ENCODE results near the gene MARCOL. TPM values are rescaled to one million over a fixed set of nuclear protein-coding genes. Genes with fewer than 3 reads are reported as not detected.

Gene MARCOL, protein sequence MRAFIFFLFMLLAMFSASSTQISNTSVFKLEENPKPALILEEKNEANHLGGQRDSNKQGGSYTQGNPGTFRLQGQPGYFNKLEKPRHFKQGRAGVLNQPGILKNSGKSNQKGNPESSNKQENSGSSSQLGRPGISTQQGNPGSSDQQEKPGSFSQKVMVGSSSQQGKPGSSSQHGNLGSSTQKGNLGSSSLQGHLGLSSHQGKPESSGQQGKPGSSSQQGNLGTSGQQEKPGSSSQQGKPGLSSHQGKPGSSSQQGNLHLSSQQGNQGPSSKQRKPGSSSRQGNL
- total RNA-seq = not detected

DNA sequence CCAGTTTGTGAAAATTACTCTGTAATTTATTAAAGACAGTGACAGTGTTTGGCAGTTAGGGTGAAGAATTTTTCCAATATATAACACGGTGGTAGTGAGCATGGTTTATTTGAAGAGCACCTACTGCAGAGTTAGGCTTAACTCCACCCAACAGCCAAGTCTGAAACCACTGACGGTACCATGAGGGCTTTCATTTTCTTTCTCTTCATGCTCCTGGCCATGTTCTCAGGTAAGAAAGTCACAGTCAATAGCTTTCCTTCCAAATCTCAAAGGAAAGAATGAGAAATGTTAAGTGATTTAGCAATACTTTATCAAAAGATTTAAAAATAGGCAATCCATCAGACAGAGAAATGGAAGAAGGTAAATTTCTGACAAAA, at the start of gene MARCOL:
TSS of gene MARCOL (plus strand) at position 108 of the 377 bp plus-strand sequence. CDS start at position 181, 73 bp downstream.
- H3K4me1 Mint-ChIP-seq = no peaks in the 10 kb centered on the region
- DNase-seq = no peak
- H3K27me3 Mint-ChIP-seq = peaks cover 6% of the 10 kb centered on the region
- intact Hi-C loops (cut with DNase I, micrococcal nuclease) = no loop called here
- H3K4me3 Mint-ChIP-seq = no peak within 1 kb of the TSS
- no peak for ATAC-seq
- ChIA-PET CTCF (no interaction called here), POLR2A (no interaction called here)
- no peaks in the 10 kb centered on the region for H3K9me3 Mint-ChIP-seq (ENCODE audit: low read depth)
- no peaks in the 10 kb centered on the region for H3K36me3 Mint-ChIP-seq (ENCODE audit: low read depth)
- no peak within 1 kb of the TSS for H3K27ac Mint-ChIP-seq

- Mint-ChIP-seq H3K27me3 (peaks cover 13% of the 10 kb centered on the region), H3K4me1 (peaks cover 7% of the 10 kb centered on the region), H3K36me3 (ENCODE audit: low read depth) (no peaks in the 10 kb centered on the region), H3K4me3 (no peak overlapping the region), H3K9me3 (ENCODE audit: low read depth) (no peaks in the 10 kb centered on the region), H3K27ac (no peak overlapping the region)
- ChIA-PET POLR2A (no interaction called here), CTCF (interaction anchor here (0.8 to 1.3 kb wide), 2 partner anchors 8 to 12 kb away, joined by 3 to 4 read pairs; no protein-coding TSS in a partner anchor)
- no peak for DNase-seq
- no peak for ATAC-seq
- intact Hi-C loops (cut with DNase I, micrococcal nuclease) = no loop called here
Observed at GRCh38 chr5:148191010-148191409, 47.3 kb upstream of the MARCOL start.

DNA sequence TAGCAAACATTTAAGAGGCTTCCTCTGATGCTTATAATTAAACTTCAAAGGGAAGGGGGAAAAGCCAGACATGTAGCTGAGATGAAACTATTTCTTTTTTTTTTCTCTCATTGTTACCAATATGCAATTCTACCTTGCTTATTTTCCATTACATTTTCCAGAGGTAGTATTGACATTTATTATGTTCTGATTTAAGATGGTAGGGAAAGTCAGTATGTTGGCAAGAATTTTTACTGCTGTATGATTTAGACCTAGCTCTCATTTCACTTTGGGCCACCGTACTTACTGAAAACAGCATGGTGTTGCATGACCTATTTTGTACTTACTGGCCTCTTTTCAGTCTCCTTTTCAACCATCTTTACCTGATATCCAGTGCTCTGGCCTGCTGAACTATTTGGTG, 45.1 kb upstream of the MARCOL start:
- H3K36me3 Mint-ChIP-seq (ENCODE audit: low read depth) = no peaks in the 10 kb centered on the region
- no peak overlapping the region for H3K27ac Mint-ChIP-seq
- ATAC-seq (no peak), DNase-seq (no peak)
- ChIA-PET CTCF (no interaction called here), POLR2A (no interaction called here)
- no peaks in the 10 kb centered on the region for H3K9me3 Mint-ChIP-seq (ENCODE audit: low read depth)
- intact Hi-C loops (cut with DNase I, micrococcal nuclease) = no loop called here
- H3K27me3 Mint-ChIP-seq = peaks cover 9% of the 10 kb centered on the region
- H3K4me3 Mint-ChIP-seq = no peak overlapping the region
- H3K4me1 Mint-ChIP-seq = no peaks in the 10 kb centered on the region

DNA sequence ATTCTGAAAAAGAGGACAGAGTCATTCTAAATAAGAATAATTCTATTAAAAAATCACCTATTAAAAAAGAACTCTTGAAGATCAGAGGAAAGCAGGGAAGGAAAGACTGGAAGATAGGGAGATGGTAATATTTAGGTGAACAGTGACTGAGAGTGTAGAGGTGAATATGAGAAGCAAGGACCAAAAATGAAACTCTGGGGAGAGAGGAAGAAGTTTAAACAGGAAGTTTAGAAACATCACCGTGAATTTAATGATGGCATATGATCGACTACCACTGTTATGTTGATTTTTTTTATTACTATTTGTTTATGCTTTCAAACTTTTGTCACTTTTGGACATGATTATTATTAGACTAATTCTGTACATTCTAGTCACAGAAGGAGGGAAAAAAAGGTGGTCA, 37.2 kb upstream of the MARCOL start:
- H3K4me3 Mint-ChIP-seq = no peak overlapping the region
- H3K9me3 Mint-ChIP-seq (ENCODE audit: low read depth) = no peaks in the 10 kb centered on the region
- ChIA-PET CTCF (no interaction called here), POLR2A (no interaction called here)
- no peak overlapping the region for H3K27ac Mint-ChIP-seq
- H3K27me3 Mint-ChIP-seq = peaks cover 17% of the 10 kb centered on the region
- intact Hi-C loops (cut with DNase I, micrococcal nuclease) = no loop called here
- DNase-seq (no peak), ATAC-seq (no peak)
- no peaks in the 10 kb centered on the region for H3K4me1 Mint-ChIP-seq
- H3K36me3 Mint-ChIP-seq (ENCODE audit: low read depth) = no peaks in the 10 kb centered on the region

DNA sequence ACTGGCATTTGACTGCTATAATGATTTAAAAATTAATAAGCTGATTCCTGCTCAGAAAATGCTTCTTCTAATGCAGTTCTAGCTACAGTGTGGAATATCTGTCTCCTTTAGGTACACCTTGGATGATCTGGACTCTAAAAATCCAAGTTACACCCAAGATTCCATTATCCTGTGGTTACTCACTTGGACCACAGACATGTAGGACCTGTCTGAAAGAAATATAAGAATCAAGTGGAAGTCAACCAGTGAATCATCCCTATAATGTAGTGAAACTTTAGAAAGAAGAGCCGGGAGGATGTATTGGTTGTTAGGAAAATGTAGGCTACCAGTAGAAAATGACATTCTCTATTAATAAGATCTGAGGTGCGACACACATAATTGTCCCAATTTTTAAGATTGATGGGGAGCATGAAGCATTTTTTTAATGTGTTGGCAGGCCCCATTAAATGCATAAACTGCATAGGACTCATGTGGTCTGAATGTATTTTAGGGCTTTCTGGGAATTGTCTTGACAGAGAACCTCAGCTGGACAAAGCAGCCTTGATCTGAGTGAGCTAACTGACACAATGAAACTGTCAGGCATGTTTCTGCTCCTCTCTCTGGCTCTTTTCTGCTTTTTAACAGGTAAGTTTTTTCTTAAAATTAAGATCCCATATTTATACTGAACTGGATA, 35.7 kb upstream of the MARCOL start, which contains the start of gene SPINK6:
TSS of gene SPINK6 (plus strand) at position 512 of the 673 bp plus-strand sequence. CDS start at position 567, 55 bp downstream.
- Mint-ChIP-seq H3K27me3 (peaks cover 19% of the 10 kb centered on the region), H3K27ac (no peak within 1 kb of the TSS), H3K36me3 (ENCODE audit: low read depth) (no peaks in the 10 kb centered on the region), H3K9me3 (ENCODE audit: low read depth) (no peaks in the 10 kb centered on the region), H3K4me1 (no peaks in the 10 kb centered on the region), H3K4me3 (no peak within 1 kb of the TSS)
- CTCF ChIA-PET = no interaction called here
- POLR2A ChIA-PET = no interaction called here
- DNase-seq (no peak), ATAC-seq (no peak)
- intact Hi-C loops (cut with DNase I, micrococcal nuclease) = no loop called here

DNA sequence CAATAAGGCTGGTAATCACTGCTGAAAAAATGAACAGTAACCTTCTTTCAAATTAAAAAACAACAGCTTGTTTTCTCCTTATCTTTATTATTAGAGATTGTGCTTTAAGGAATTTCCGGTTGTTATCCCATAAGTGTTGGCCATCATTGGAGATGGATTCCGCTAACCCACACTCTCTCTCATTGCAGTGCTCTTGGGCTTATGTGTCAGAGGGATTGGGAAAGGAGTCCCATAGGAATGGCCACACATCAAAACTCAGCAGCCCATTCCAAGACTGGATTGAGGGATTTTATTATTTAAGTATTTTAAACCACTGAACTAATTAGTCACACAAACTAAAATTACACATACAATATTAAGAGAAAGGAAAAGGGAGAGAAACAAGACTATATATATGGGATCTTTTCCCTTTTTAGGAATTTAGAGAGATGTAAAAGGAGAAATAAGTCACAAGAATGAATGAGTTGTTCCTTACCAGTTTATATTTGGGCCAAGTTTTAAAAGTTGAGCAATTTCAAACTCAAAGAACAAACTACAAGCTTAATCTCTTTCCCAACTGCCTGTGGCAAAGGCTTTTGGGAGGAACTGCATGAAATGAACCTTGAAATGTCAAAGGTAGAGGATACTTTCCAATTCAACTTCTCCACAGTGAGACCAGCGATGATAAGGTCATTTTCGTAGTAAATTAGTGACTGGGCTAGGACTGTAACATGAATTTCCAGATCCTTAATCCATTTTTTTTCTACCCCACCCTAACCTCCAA, 33.1 kb upstream of the MARCOL start:
- DNase-seq = no peak
- CTCF ChIA-PET = no interaction called here
- Mint-ChIP-seq H3K9me3 (ENCODE audit: low read depth) (no peaks in the 10 kb centered on the region), H3K36me3 (ENCODE audit: low read depth) (no peaks in the 10 kb centered on the region), H3K27ac (no peak overlapping the region), H3K4me1 (no peaks in the 10 kb centered on the region), H3K4me3 (no peak overlapping the region), H3K27me3 (peaks cover 10% of the 10 kb centered on the region)
- POLR2A ChIA-PET = no interaction called here
- no peak for ATAC-seq
- intact Hi-C loops (cut with DNase I, micrococcal nuclease) = no loop called here

DNA sequence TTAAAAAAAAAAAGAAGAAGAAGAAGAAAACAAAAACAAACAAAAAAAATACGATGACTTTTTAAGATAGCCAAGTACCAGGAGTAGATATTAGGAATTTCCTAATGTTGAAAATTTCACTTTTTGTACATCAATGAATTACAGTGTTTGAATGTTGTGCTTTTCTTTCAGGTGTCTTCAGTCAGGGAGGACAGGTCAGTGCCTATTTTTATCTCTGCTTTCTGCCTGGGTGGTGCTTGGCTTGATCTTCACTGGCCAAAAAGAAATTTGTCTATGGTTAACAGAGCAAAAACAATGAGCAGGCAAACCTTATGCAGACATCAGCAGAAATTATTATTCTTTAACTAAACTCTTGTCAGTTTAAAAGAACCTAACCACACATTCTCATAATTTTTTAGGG, 32.5 kb upstream of the MARCOL start:
- H3K27ac Mint-ChIP-seq = no peak overlapping the region
- H3K9me3 Mint-ChIP-seq (ENCODE audit: low read depth) = no peaks in the 10 kb centered on the region
- peaks cover 10% of the 10 kb centered on the region for H3K27me3 Mint-ChIP-seq
- ATAC-seq (no peak), DNase-seq (no peak)
- ChIA-PET CTCF (no interaction called here), POLR2A (interaction anchor here (0.7 kb wide), 1 partner anchor 1790 kb away, joined by 3 read pairs; no protein-coding TSS in a partner anchor)
- no peaks in the 10 kb centered on the region for H3K36me3 Mint-ChIP-seq (ENCODE audit: low read depth)
- H3K4me1 Mint-ChIP-seq = no peaks in the 10 kb centered on the region
- intact Hi-C loops (cut with DNase I, micrococcal nuclease) = no loop called here
- no peak overlapping the region for H3K4me3 Mint-ChIP-seq

GRCh38 chr5:148206620-148207019, 31.7 kb upstream of the MARCOL start:
- no peak for ATAC-seq
- Mint-ChIP-seq H3K4me1 (no peaks in the 10 kb centered on the region), H3K4me3 (no peak overlapping the region), H3K27me3 (peaks cover 7% of the 10 kb centered on the region), H3K36me3 (ENCODE audit: low read depth) (no peaks in the 10 kb centered on the region), H3K27ac (no peak overlapping the region), H3K9me3 (ENCODE audit: low read depth) (no peaks in the 10 kb centered on the region)
- ChIA-PET CTCF (no interaction called here), POLR2A (no interaction called here)
- intact Hi-C loops (cut with DNase I, micrococcal nuclease) = no loop called here
- DNase-seq = no peak

GRCh38 chr5:148208226-148208625, 30.1 kb upstream of the MARCOL start:
- DNase-seq = no peak
- no peak for ATAC-seq
- Mint-ChIP-seq H3K27ac (no peak overlapping the region), H3K9me3 (ENCODE audit: low read depth) (no peaks in the 10 kb centered on the region), H3K27me3 (peaks cover 4% of the 10 kb centered on the region), H3K4me3 (no peak overlapping the region), H3K4me1 (no peaks in the 10 kb centered on the region), H3K36me3 (ENCODE audit: low read depth) (no peaks in the 10 kb centered on the region)
- intact Hi-C loops (cut with DNase I, micrococcal nuclease) = no loop called here
- POLR2A ChIA-PET = no interaction called here
- CTCF ChIA-PET = interaction anchor here (1.2 kb wide), 1 partner anchor 167 kb away, joined by 7 read pairs; no protein-coding TSS in a partner anchor

DNA sequence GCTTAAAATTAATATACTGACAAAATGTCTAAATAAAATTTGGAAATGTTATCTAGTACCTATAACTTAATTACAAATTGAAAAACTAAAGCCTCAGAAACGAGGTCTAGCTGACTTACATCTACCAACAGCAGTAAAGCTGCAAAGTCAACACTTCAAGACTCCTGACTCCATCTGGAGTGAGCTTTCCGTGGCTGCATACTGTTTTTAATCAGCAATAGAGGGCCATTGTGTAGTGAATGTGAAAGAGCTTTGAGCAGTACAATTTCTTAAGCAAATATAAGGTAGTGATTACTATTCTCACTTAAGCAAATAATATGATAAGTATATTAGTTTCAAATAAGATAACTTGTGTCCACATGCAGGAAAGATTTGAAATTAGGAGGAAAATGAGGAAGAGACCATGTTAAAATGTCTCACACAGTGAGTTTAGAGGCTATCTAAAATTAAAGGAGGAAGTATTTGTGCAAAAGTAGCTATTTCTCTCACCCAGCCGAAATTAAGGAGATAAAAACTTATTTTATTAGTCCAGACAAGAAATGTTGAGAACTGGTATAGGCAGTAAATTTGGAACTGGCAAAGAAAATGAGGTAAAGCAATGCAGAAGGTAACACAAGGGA, 29.1 kb upstream of the MARCOL start:
- H3K4me1 Mint-ChIP-seq = no peaks in the 10 kb centered on the region
- peaks cover 4% of the 10 kb centered on the region for H3K27me3 Mint-ChIP-seq
- intact Hi-C loops (cut with DNase I, micrococcal nuclease) = no loop called here
- H3K9me3 Mint-ChIP-seq (ENCODE audit: low read depth) = no peaks in the 10 kb centered on the region
- ATAC-seq (no peak), DNase-seq (no peak)
- CTCF ChIA-PET = interaction anchor here (1.0 to 1.2 kb wide), 2 partner anchors 10 to 166 kb away, joined by 4 to 7 read pairs; no protein-coding TSS in a partner anchor
- no peak overlapping the region for H3K4me3 Mint-ChIP-seq
- POLR2A ChIA-PET = no interaction called here
- H3K27ac Mint-ChIP-seq = no peak overlapping the region
- H3K36me3 Mint-ChIP-seq (ENCODE audit: low read depth) = no peaks in the 10 kb centered on the region

GRCh38 chr5:148214665-148215185, 23.6 kb upstream of the MARCOL start:
- POLR2A ChIA-PET = no interaction called here
- Mint-ChIP-seq H3K9me3 (ENCODE audit: low read depth) (no peaks in the 10 kb centered on the region), H3K4me1 (no peaks in the 10 kb centered on the region), H3K36me3 (ENCODE audit: low read depth) (no peaks in the 10 kb centered on the region), H3K27me3 (peaks cover 2% of the 10 kb centered on the region), H3K27ac (no peak overlapping the region), H3K4me3 (no peak overlapping the region)
- intact Hi-C loops (cut with DNase I, micrococcal nuclease) = no loop called here
- ATAC-seq (no peak), DNase-seq (no peak)
- CTCF ChIA-PET = no interaction called here
